ENCODE data around the gene TTC21B. TPM values are rescaled to one million over a fixed set of nuclear protein-coding genes. Genes with fewer than 3 reads are reported as not detected.

The TTC21B gene
- total and polyA plus RNA-seq, 2 experiments from 2014 or later: 5.7 to 24.3 TPM

DNA sequence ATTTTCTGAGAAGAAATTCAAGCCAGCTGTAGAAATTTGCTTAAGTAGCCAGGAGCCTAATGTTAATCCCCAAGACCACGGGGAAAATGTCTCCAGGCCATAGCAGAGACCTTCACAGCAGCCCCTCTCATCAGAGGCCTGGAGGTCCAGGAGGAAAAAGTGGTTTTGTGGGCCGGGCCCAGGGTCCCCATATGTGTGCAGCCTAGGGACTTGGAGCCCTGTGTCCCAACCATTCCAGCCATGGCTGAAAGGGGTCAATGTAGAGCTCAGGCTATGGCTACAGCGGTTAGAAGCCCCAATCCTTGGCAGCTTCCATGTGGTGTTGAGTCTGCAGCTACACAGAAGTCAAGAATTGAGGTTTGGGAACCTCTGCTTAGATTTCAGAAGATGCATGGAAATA lies 14.2 kb upstream of the TTC21B start:
- Histone ChIP-seq H3K4me1 (ENCODE audit: insufficient read depth) (no peaks in the 10 kb centered on the region), H3K27me3 (no peaks in the 10 kb centered on the region), H3K36me3 (replicated peaks; ENCODE audit: insufficient read depth, low read depth) (no peaks in the 10 kb centered on the region), H3K9me3 (ENCODE audit: low read depth) (no peaks in the 10 kb centered on the region), H3K79me2 (no peaks in the 10 kb centered on the region), H3K9me2 (replicated peaks; ENCODE audit: insufficient read depth) (no peaks in the 10 kb centered on the region), H3K4me3 (no peak overlapping the region), H3K27ac (no peak overlapping the region), H4K20me1 (ENCODE audit: insufficient read depth, poor library complexity, severe bottlenecking) (no peaks in the 10 kb centered on the region), H2AFZ (no peak overlapping the region), H3K4me2 (no peak overlapping the region)
- TF ChIP-seq, protein P1, sequence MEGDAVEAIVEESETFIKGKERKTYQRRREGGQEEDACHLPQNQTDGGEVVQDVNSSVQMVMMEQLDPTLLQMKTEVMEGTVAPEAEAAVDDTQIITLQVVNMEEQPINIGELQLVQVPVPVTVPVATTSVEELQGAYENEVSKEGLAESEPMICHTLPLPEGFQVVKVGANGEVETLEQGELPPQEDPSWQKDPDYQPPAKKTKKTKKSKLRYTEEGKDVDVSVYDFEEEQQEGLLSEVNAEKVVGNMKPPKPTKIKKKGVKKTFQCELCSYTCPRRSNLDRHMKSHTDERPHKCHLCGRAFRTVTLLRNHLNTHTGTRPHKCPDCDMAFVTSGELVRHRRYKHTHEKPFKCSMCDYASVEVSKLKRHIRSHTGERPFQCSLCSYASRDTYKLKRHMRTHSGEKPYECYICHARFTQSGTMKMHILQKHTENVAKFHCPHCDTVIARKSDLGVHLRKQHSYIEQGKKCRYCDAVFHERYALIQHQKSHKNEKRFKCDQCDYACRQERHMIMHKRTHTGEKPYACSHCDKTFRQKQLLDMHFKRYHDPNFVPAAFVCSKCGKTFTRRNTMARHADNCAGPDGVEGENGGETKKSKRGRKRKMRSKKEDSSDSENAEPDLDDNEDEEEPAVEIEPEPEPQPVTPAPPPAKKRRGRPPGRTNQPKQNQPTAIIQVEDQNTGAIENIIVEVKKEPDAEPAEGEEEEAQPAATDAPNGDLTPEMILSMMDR (IDR thresholded peaks at IDR 0.05; ENCODE audit: poor library complexity): no peak
- TF ChIP-seq EZH2phosphoT487 (IDR thresholded peaks at IDR 0.05; ENCODE audit: low read depth, severe bottlenecking, unreplicated experiment) (no peak), EZH2 (IDR thresholded peaks at IDR 0.05; ENCODE audit: borderline replicate concordance) (no peak)
- WGBS (ENCODE audit: low lambda C conversion rate, missing lambda C conversion rate): 82% methylated on average over 3 of the region's 3 CpGs
- DNase-seq (ENCODE audit: low spot score): no peak

DNA sequence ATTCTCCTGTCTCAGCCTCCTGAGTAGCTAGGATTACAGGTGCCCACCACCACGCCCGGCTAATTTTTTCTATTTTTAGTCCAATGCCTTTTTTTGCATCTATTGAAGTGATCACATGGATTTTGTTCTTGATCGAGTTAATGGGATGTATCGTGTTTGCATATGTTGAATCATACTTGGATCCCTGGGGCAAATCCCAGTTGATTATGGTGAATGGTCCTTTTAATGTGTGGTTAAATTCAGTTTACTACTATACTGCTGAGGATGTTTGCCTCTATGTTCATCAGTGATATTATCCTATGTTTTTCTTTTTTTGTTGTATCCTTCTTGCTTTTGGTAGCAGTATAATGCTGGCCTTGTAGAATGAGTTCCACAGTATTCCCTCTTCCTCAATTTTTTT lies 8.2 kb upstream of the TTC21B start:
- no peaks in the 10 kb centered on the region for H3K36me3 ChIP-seq (replicated peaks; ENCODE audit: insufficient read depth, low read depth)
- no peak overlapping the region for H3K27ac ChIP-seq
- H3K9me3 ChIP-seq (ENCODE audit: low read depth): no peaks in the 10 kb centered on the region
- no peaks in the 10 kb centered on the region for H3K79me2 ChIP-seq
- TF ChIP-seq EZH2phosphoT487 (IDR thresholded peaks at IDR 0.05; ENCODE audit: low read depth, severe bottlenecking, unreplicated experiment) (no peak), EZH2 (IDR thresholded peaks at IDR 0.05; ENCODE audit: borderline replicate concordance) (no peak)
- TF ChIP-seq, protein P1 (IDR thresholded peaks at IDR 0.05; ENCODE audit: poor library complexity): no peak
- H3K9me2 ChIP-seq (replicated peaks; ENCODE audit: insufficient read depth): no peaks in the 10 kb centered on the region
- no peaks in the 10 kb centered on the region for H3K4me1 ChIP-seq (ENCODE audit: insufficient read depth)
- no peak overlapping the region for H2AFZ ChIP-seq
- H4K20me1 ChIP-seq (ENCODE audit: insufficient read depth, poor library complexity, severe bottlenecking): no peaks in the 10 kb centered on the region
- no peak for DNase-seq (ENCODE audit: low spot score)
- WGBS (ENCODE audit: low lambda C conversion rate, missing lambda C conversion rate): 97% methylated on average over 4 of the region's 4 CpGs
- H3K4me3 ChIP-seq: no peak overlapping the region
- H3K27me3 ChIP-seq: no peaks in the 10 kb centered on the region
- H3K4me2 ChIP-seq: no peak overlapping the region

DNA sequence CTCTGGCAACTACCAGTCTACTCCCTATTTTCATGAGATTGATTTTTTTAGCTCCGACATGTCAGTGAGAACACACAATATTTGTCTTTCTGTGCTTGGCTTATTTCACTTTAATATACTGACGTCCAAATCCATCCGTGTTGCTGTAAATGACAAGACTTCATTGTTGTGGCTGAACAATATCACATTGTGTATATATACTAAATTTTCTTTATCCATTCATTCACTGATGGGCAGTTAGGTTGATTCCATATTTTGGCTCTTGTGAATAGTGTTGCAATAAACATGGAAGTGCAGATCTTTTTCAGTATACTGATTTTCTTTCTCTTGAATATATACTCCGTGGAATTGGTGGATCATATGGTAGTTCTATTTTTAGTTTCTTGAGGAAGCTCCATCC lies 5.8 kb upstream of the TTC21B start:
- no peak for TF ChIP-seq EZH2phosphoT487 (IDR thresholded peaks at IDR 0.05; ENCODE audit: low read depth, severe bottlenecking, unreplicated experiment)
- no peak for TF ChIP-seq EZH2 (IDR thresholded peaks at IDR 0.05; ENCODE audit: borderline replicate concordance)
- TF ChIP-seq, protein P1 (IDR thresholded peaks at IDR 0.05; ENCODE audit: poor library complexity): no peak
- Histone ChIP-seq H3K4me3 (no peak overlapping the region), H3K27me3 (no peaks in the 10 kb centered on the region), H3K9me2 (replicated peaks; ENCODE audit: insufficient read depth) (no peaks in the 10 kb centered on the region), H3K4me1 (ENCODE audit: insufficient read depth) (peaks cover 6% of the 10 kb centered on the region), H3K36me3 (replicated peaks; ENCODE audit: insufficient read depth, low read depth) (no peaks in the 10 kb centered on the region), H4K20me1 (ENCODE audit: insufficient read depth, poor library complexity, severe bottlenecking) (no peaks in the 10 kb centered on the region), H3K9me3 (ENCODE audit: low read depth) (no peaks in the 10 kb centered on the region), H3K27ac (no peak overlapping the region), H3K4me2 (no peak overlapping the region), H3K79me2 (no peaks in the 10 kb centered on the region), H2AFZ (no peak overlapping the region)
- WGBS (ENCODE audit: low lambda C conversion rate, missing lambda C conversion rate): 87% methylated on average over 4 of the region's 4 CpGs
- no peak for DNase-seq (ENCODE audit: low spot score)
